Measurements from ENCODE around the gene ZNF296.

The ZNF296 gene

GRCh38 chr19:45091031-45091923, 15.0 kb upstream of the ZNF296 start:
- peak overlapping the region; percentile 99 for H3K4me3 ChIP-seq (ENCODE audit: low read depth, low read length)
- TF ChIP-seq CTCF (IDR thresholded peaks at IDR 0.05; ENCODE audit: low read depth, low read length) = no peak

DNA sequence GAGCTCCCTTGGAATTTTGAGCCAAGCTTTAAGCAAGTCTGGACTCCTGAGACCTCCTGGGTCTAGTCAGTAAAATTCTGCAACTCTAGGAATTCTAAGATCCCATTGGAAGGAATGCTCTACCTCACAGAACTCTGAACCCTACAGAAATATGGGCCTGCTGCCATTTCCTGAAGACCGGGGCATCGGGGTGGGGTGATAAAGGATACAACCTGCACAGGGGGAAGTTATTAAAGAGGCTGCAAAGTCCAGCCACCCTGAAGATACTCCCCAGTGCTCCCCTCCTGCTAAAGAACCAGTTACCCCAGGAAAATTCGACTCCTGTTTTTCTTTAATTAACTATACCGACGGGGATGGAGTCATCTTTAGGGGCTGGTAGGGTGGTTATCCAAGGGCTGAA, 14.3 kb upstream of the ZNF296 start:
- no peak for TF ChIP-seq CTCF (IDR thresholded peaks at IDR 0.05; ENCODE audit: low read depth, low read length)
- no peak overlapping the region for H3K4me3 ChIP-seq (ENCODE audit: low read depth, low read length)

- H3K4me3 ChIP-seq (ENCODE audit: low read depth, low read length) = no peak overlapping the region
These were observed 13.8 kb upstream of the ZNF296 start for GRCh38 chr19:45090034-45090433.

DNA sequence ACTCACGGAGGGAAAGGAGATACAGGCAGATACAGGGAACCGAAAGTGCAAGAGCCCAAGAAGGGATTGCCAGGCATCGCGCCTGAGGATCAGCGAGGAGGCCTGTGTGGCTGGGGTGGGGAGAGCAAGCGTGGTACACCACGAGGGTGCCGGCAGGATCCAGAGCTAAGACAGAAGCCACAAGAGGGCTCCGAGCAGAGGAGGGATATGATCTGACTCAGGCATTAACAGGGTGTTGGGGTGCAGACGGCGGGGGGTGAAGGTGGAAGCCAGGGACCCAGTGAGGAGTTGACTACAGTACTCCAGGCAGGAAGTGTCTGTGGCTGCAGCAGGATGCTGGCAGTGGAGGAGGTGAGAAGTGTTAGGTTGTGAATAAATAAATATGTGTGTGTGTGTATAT, 11.3 kb upstream of the ZNF296 start:
- TF ChIP-seq CTCF (IDR thresholded peaks at IDR 0.05; ENCODE audit: low read depth, low read length) = no peak
- H3K4me3 ChIP-seq (ENCODE audit: low read depth, low read length) = no peak overlapping the region

More at GRCh38 chr19:45090034-45090433, 13.8 kb upstream of the ZNF296 start:
- no peak for TF ChIP-seq CTCF (IDR thresholded peaks at IDR 0.05; ENCODE audit: low read depth, low read length)

DNA sequence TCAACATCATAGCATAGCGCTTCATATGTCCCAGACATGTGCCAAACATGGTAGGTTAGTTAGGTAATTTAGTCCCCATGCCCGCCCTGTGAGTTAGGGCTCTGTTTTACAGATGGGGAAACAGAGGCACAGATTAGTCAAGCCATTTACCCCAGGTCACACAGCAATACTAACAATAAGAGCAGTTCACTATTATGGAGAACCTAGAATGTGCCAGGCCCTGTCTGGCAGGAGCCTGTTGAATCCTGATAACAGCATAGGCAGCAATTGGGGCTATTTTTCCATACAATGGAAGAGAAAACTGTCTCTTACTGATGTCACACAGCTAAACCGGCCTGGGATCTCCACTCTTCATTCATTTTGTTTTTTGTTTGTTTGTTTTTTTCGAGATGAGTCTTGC, 10.2 kb upstream of the ZNF296 start:
- TF ChIP-seq CTCF (IDR thresholded peaks at IDR 0.05; ENCODE audit: low read depth, low read length) = no peak
- H3K4me3 ChIP-seq (ENCODE audit: low read depth, low read length) = no peak overlapping the region

DNA sequence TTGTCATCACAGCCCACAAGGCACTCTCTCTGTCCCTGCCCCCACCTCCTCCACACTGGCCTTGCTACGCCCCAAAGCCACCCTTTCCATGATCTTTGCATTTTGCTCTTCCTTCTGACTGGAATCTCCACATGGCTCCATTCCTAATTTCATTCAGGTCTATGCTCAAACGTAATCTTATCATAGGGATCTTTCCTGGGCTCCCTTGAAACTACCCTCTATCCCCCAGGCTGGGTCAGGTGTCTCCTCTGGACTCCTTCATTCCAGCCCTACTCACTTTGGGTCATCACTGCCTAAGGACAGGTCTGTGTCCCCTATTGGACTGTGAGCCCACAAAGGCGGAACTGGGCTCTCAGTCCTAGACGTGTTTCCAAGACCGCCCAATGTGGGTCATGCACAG, 5.9 kb upstream of the ZNF296 start:
- no peak overlapping the region for H3K4me3 ChIP-seq (ENCODE audit: low read depth, low read length)
- no peak for TF ChIP-seq CTCF (IDR thresholded peaks at IDR 0.05; ENCODE audit: low read depth, low read length)

DNA sequence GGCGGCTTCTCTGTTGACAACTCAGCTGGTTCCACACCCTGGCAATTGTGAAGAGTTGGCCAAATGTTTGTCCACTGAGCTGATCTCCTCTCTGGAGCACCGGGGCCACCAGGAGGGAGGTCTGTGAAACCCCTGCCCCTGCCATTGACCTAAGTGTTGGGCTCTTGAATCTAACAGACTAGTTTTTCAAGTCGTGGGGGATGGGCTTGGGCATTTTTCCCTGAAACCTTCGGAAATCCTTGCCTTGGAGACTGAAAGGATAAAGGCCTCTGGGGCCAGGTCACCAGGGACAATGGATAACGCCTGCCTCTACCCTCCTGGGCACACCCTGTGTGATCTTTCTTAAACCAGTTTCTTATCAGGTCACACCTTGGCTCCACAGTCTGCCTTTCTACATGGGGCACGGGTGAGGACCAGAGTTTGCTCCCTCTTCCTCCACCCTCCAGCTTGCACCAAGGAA, 3.7 kb upstream of the ZNF296 start:
- TF ChIP-seq CTCF (IDR thresholded peaks at IDR 0.05; ENCODE audit: low read depth, low read length) = no peak
- peak overlapping the region; percentile 99 for H3K4me3 ChIP-seq (ENCODE audit: low read depth, low read length)

Data from WI38 (cell line).